ENCODE results near the gene PARN. TPM values are rescaled to one million over a fixed set of nuclear protein-coding genes. Genes with fewer than 3 reads are reported as not detected.
"Not testable (repeated sequence)": the region's sequence is repeated elsewhere in the genome, so short reads cannot be mapped to it uniquely, and the experiment has no call there.

PARN gene
- total and polyA plus RNA-seq, 2 donors (not counting 1 experiment from before 2014, with no cell fraction given), result 26.7 to 32.9 TPM

GRCh38 chr16:14640538-14640937 is 10.5 kb upstream of the PARN start:
- no peak for TF ChIP-seq EZH2 (IDR thresholded peaks at IDR 0.05; ENCODE audit: low read length, missing control alignments)
- Histone ChIP-seq H3K4me1 (ENCODE audit: control insufficient read depth, extremely low read depth, insufficient read depth, low read length) (no peaks in the 10 kb centered on the region), H3K4me2 (ENCODE audit: extremely low read depth, insufficient read depth, low read length) (no peak overlapping the region), H4K20me1 (ENCODE audit: control insufficient read depth, extremely low read depth, insufficient read depth, low read length) (no peaks in the 10 kb centered on the region), H3K79me2 (ENCODE audit: control insufficient read depth, insufficient read depth, low read length) (peaks cover 72% of the 10 kb centered on the region), H3K27me3 (ENCODE audit: control insufficient read depth, insufficient read depth, low read length) (no peaks in the 10 kb centered on the region), H3K27ac (ENCODE audit: insufficient read depth, low read length) (no peak overlapping the region), H2AFZ (ENCODE audit: low read length) (no peak overlapping the region), H3K9ac (ENCODE audit: insufficient read depth, low read length) (no peak overlapping the region), H3K4me3 (replicated peaks in 1 of 4; ENCODE audit: control extremely low read depth in 1 of 4, insufficient read depth in 1 of 4, low read depth in 3 of 4, low read length in 4 of 4) (no peak overlapping the region), H3K36me3 (ENCODE audit: control insufficient read depth, insufficient read depth, low read length) (no peaks in the 10 kb centered on the region), H3K9me3 (ENCODE audit: control insufficient read depth, insufficient read depth, low read depth, low read length) (no peaks in the 10 kb centered on the region)
- DNase-seq (ENCODE audit: low read depth in 2 of 2), result no peak

DNA sequence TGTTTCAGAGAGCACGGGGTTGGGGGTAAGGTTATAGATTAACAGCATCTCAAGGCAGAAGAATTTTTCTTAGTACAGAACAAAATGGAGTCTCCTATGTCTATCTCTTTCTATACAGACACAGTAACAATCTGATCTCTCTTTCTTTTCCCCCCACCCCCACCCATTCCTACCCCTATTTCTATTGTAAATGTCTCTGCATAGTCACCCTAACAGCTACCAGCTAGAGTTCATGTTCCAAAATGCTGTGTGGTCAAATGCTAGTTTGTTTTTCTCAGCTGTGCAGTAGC is 6.8 kb upstream of the PARN start:
- not testable (repeated sequence) for H3K36me3 ChIP-seq (ENCODE audit: control insufficient read depth, insufficient read depth, low read length); H3K9me3 ChIP-seq (ENCODE audit: control insufficient read depth, insufficient read depth, low read depth, low read length); H3K4me1 ChIP-seq (ENCODE audit: control insufficient read depth, extremely low read depth, insufficient read depth, low read length); H3K27ac ChIP-seq (ENCODE audit: insufficient read depth, low read length); H3K4me3 ChIP-seq (replicated peaks in 1 of 4; ENCODE audit: control extremely low read depth in 1 of 4, insufficient read depth in 1 of 4, low read depth in 3 of 4, low read length in 4 of 4); H2AFZ ChIP-seq (ENCODE audit: low read length); H4K20me1 ChIP-seq (ENCODE audit: control insufficient read depth, extremely low read depth, insufficient read depth, low read length); DNase-seq (ENCODE audit: low read depth in 2 of 2); H3K27me3 ChIP-seq (ENCODE audit: control insufficient read depth, insufficient read depth, low read length); H3K9ac ChIP-seq (ENCODE audit: insufficient read depth, low read length); H3K4me2 ChIP-seq (ENCODE audit: extremely low read depth, insufficient read depth, low read length)
- H3K79me2 ChIP-seq (ENCODE audit: control insufficient read depth, insufficient read depth, low read length), result peaks cover 84% of the 10 kb centered on the region

GRCh38 chr16:14636179-14636950 is 6.3 kb upstream of the PARN start:
- H3K4me3 ChIP-seq (replicated peaks in 1 of 4; ENCODE audit: control extremely low read depth in 1 of 4, insufficient read depth in 1 of 4, low read depth in 3 of 4, low read length in 4 of 4); H2AFZ ChIP-seq (ENCODE audit: low read length); H3K36me3 ChIP-seq (ENCODE audit: control insufficient read depth, insufficient read depth, low read length); DNase-seq (ENCODE audit: low read depth in 2 of 2); H3K27me3 ChIP-seq (ENCODE audit: control insufficient read depth, insufficient read depth, low read length); H3K9ac ChIP-seq (ENCODE audit: insufficient read depth, low read length); H3K4me1 ChIP-seq (ENCODE audit: control insufficient read depth, extremely low read depth, insufficient read depth, low read length); H3K4me2 ChIP-seq (ENCODE audit: extremely low read depth, insufficient read depth, low read length); H3K9me3 ChIP-seq (ENCODE audit: control insufficient read depth, insufficient read depth, low read depth, low read length); H3K27ac ChIP-seq (ENCODE audit: insufficient read depth, low read length); H4K20me1 ChIP-seq (ENCODE audit: control insufficient read depth, extremely low read depth, insufficient read depth, low read length): not testable (repeated sequence)
- peaks cover 80% of the 10 kb centered on the region for H3K79me2 ChIP-seq (ENCODE audit: control insufficient read depth, insufficient read depth, low read length)

GRCh38 chr16:14635395-14636165 is 5.5 kb upstream of the PARN start:
- Histone ChIP-seq H3K4me3 (replicated peaks in 1 of 4; ENCODE audit: control extremely low read depth in 1 of 4, insufficient read depth in 1 of 4, low read depth in 3 of 4, low read length in 4 of 4) (no peak overlapping the region), H3K4me1 (ENCODE audit: control insufficient read depth, extremely low read depth, insufficient read depth, low read length) (peaks cover 2% of the 10 kb centered on the region), H3K27me3 (ENCODE audit: control insufficient read depth, insufficient read depth, low read length) (no peaks in the 10 kb centered on the region), H3K9ac (ENCODE audit: insufficient read depth, low read length) (no peak overlapping the region), H4K20me1 (ENCODE audit: control insufficient read depth, extremely low read depth, insufficient read depth, low read length) (no peaks in the 10 kb centered on the region), H3K79me2 (ENCODE audit: control insufficient read depth, insufficient read depth, low read length) (peaks cover 73% of the 10 kb centered on the region), H3K36me3 (ENCODE audit: control insufficient read depth, insufficient read depth, low read length) (no peaks in the 10 kb centered on the region), H3K9me3 (ENCODE audit: control insufficient read depth, insufficient read depth, low read depth, low read length) (no peaks in the 10 kb centered on the region), H3K27ac (ENCODE audit: insufficient read depth, low read length) (no peak overlapping the region), H3K4me2 (ENCODE audit: extremely low read depth, insufficient read depth, low read length) (no peak overlapping the region), H2AFZ (ENCODE audit: low read length) (no peak overlapping the region)
- TF ChIP-seq CTCF (conservative IDR thresholded peaks at IDR 0.05 in 1 of 2, IDR thresholded peaks at IDR 0.05 in 1 of 2; ENCODE audit: low read depth in 1 of 2, low read length in 2 of 2), result no peak
- no peak for TF ChIP-seq EZH2 (IDR thresholded peaks at IDR 0.05; ENCODE audit: low read length, missing control alignments)
- DNase-seq (ENCODE audit: low read depth in 2 of 2), result no peak
